Esophagus muscularis mucosa (tissue), 4 donors: ENCODE results near the gene ZPBP.

Experiments used
- CTCF ChIP-seq, 3 experiments: fragments of 200-600 bp in 2 of 3; fragments of 450-650 bp in 1 of 3; sonication (generic) in 2 of 3; IDR thresholded peaks; one replicate each; pipeline ENCODE4 v1.5.1; 2017 to 2019; ENCODE audit warnings: antibody characterized with exemption in 3 of 3, mild to moderate bottlenecking in 2 of 3, moderate library complexity in 1 of 3
- EP300 ChIP-seq: sonication (generic); formaldehyde crosslinking; IDR thresholded peaks from one replicate; pipeline ENCODE4 v1.6.1; 2017; ENCODE audit warnings: antibody characterized with exemption
- POLR2A ChIP-seq: fragments of 450-650 bp; IDR thresholded peaks from one replicate; pipeline ENCODE4 v1.6.1; 2017; ENCODE audit warnings: antibody characterized with exemption, moderate library complexity, mild to moderate bottlenecking, low read depth
- POLR2AphosphoS5 ChIP-seq, 2 donors: sonication (generic); formaldehyde crosslinking; IDR thresholded peaks; one replicate each; pipeline ENCODE4 v1.6.1; 2017; ENCODE audit warnings: antibody characterized with exemption in 2 of 2

- no peak for TF ChIP-seq POLR2A
- no peak for TF ChIP-seq CTCF (IDR thresholded peaks at IDR 0.05)
- no peak for TF ChIP-seq POLR2AphosphoS5 (IDR thresholded peaks at IDR 0.05)
- TF ChIP-seq EP300, result no peak
These were observed 166.3 kb downstream of the ZPBP start for GRCh38 chr7:49926720-49927119.
